Activated CD8-positive, alpha-beta memory T cell treated with anti-CD3 and anti-CD28 coated beads for 48 hours (primary cell): ENCODE results near the gene GARIN3.
"Not testable (repeated sequence)": the region's sequence is repeated elsewhere in the genome, so short reads cannot be mapped to it uniquely, and the experiment has no call there.

ENCODE experiments used
- DNase-seq, 3 experiments: peaks; one replicate each; pipeline ENCODE4 v3.0.0-alpha.2; 2020; ENCODE audit warnings: low read depth in 2 of 3, low spot score in 2 of 3

Gene GARIN3

GRCh38 chr5:157166214-157167213 is at the start of gene GARIN3:
GARIN3 (minus strand) TSS chr5:157166264; CDS start chr5:157166168, 96 bp downstream.
- DNase-seq: no peak

DNA sequence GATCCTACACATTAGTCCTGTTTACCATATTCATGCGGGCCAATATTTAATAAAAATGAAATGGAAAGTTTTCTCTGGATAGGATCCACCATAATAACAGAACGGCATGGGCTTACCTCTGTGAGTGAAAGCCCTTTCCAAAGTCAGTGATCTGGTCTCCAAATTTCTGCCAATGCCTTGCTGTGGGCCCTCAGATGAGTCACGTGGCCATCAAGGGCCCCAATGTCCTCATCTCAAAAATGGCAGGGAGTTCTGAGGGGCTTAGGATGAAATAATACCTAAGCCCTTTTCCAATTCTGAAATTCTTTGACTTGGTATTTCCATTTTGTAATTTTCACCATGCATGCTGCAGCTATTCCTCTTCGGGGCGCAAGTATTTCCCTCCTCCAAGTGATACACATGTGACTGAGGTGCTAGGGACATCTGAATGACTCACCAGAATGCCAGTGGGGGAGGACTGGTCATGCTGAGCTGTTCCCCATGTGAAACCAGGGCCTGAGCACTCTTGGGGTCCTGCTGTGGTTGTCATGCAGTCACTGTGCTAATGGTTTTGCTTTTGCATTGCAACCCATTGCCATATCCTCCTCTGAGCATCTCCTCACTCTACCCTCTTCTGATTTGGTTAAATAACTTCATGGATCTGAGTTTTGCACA is 49.6 kb upstream of the GARIN3 start:
- DNase-seq: no peak

GRCh38 chr5:157214861-157215513 is 48.9 kb upstream of the GARIN3 start:
- no peak for DNase-seq

- DNase-seq: no peak
These were observed 48.4 kb upstream of the GARIN3 start for GRCh38 chr5:157214415-157214814.

DNA sequence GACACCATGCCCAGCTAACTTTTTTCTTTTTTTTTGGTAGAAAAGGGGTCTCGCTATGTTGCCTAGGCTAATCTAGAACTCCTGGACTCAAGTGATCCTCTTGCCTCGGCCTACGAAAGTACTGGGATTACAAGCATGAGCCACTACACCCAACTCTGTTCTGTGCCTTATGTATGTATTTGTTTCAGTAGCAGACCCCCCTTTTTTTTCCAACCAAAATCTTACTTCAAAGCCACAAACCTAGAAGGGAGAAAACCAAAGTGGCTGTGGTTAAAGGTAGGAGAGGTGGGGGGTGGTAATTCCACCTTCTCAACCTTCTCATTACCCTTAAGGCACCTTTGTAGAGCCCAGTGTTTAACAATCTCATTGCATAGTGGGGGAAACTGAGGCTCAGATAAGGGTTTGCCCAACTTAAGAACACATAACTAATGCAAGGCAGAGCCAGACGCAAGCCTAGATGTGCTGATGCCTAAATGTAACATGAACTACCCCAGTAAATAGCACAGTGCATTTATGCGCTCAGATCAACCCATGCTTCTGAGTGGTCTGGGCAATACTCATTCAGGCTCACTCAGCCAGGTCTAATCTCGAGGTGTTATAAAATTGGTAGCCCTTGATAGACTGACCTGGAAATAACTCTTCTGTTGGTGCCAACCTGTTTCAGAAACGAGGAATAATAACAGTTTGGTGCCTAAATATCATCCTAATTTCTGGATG is 47.6 kb upstream of the GARIN3 start:
- no peak for DNase-seq

DNA sequence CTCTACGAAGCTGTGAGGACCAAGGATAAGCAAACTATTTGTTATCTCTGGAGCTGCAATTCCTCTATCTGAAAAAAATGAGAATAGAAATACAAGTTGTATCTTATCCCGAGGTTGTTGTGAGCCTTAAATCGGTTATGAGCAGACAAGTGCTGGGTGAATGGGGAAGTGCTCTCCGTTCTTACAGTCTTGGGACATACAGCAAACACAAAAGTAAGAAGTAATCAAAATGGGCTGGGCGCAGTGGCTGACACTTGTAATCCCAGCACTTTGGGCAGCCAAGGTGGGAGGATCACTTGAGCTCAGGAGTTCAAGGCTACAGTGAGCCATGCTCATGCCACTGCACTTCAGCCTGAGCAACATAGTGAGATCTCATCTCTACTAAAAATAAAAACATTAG is 46.2 kb upstream of the GARIN3 start:
- no peak for DNase-seq

GRCh38 chr5:157210652-157211051 is 44.6 kb upstream of the GARIN3 start:
- not testable (repeated sequence) for DNase-seq

DNA sequence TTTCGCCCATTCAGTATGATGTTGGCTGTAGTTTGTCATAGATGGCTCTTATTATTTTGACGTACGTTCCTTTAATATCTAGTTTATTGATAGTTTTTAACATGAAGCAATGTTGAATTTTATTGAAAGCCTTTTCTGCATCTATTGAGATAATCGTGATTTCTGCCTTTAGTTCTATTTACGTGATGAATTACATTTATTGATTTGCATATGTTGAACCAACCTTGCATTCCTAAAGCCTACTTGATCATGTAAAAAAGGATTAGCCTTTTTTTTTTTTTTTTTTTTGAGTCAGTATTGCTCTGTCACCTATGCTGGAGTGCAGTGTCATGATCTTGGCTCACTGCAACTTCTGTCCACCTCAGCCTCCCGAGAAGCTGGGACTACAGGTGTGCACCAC is 39.6 kb upstream of the GARIN3 start:
- no peak for DNase-seq

GRCh38 chr5:157204765-157205164 is 38.7 kb upstream of the GARIN3 start:
- DNase-seq: no peak

GRCh38 chr5:157203417-157203816 is 37.4 kb upstream of the GARIN3 start:
- DNase-seq: no peak

GRCh38 chr5:157201857-157202256 is 35.8 kb upstream of the GARIN3 start:
- DNase-seq: no peak

DNA sequence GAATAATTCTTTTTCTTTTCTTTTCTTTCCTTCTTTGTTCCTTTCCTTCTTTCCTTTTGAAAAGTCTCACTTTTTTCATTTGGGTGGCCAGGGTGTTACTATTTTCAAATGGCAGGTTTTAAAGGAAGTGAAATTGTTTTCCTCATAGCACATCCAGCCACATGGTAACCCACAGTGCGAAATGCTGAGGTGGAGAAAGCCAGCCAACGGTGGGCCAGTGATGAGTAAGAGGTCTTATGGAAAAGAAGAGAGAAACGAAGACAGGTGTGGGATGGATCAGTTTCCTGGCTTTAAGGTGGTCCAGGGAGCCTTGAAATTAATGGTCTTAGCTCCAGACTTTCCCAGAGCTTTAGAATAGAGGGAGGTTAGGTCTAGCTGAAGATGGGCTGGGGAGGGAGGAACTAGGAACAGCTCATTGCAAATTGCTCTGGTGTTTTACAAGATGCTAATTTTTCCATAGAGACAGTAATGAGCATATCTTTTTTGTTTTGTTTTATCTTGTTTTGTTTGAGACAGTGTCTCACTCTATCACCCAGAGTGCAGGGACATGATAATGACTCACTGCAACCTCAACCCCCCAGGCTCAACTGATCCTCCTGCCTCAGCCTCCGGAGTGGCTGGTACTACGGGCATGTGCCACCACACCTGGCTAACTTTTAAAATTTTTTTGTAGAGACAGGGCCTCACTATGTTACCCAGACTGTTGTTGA is 32.4 kb upstream of the GARIN3 start:
- no peak for DNase-seq

DNA sequence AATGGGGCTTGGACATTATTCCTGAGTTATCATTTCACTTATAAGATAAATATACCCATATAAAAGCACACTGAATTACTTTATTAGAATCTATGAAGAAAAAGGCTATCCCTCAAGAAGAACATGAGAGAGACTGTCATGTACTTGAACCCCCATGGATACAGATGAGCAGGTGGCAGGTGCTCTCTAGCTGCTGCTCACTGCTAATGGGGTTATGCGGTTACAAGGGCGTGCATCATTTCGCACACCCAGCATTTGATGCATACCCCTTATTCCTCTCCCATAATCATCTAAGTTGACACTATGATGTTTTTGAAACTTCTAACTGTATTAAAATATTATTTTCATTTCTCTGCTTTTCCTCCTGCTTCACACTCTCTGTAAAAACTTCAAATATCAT is 31.0 kb upstream of the GARIN3 start:
- no peak for DNase-seq

DNA sequence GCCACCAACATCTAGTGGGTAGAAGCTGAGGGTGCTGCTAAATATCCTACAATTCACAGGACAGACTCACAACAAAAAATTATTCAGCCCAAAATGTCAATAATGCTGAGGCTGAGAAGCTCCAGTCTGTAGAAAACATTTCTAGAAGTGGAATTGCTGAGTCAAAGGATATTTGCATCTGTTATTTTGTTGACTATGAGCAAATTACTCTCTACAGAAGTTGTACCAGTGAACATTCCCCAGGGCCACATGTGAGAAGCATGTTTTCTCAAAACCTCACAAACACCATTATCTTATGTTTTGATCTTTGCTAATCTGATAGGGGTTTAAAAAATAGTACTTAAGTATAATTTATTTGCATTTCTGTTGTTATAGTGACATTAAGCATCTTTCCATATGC is 30.0 kb upstream of the GARIN3 start:
- DNase-seq: no peak

DNA sequence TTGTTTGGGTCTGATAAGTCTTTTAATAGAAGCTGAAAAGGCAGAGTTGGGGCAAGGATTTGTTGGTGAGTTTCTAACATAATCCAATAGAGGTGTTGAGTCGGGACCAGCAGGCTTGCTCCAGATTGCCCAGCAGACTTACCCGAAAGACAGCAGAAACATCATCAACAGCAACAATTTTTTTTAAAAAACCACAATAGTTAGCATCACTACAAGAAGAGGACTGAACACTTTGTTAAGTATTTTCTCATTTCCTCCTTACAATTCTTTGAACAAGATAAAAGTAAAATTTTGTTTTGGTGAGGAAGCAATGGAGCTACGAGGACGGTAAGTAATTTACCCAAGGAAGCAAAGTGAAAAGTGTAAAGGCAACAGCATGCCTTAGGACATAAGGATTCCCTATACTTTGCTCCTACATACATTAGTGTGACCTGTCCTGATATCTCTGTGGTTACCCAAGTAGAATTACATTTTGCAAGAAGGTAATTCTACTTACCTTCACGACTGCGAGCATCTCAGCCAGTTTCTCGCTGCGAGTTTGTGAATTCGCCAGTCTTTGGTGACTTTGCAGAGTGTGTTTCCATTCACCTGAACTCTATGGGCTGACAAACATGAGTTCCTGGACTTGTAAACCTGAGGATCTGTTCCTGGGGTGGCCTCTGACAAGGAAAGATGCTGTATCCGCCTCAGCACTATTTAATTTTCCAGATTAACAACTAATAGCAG is 27.8 kb upstream of the GARIN3 start:
- DNase-seq: no peak

DNA sequence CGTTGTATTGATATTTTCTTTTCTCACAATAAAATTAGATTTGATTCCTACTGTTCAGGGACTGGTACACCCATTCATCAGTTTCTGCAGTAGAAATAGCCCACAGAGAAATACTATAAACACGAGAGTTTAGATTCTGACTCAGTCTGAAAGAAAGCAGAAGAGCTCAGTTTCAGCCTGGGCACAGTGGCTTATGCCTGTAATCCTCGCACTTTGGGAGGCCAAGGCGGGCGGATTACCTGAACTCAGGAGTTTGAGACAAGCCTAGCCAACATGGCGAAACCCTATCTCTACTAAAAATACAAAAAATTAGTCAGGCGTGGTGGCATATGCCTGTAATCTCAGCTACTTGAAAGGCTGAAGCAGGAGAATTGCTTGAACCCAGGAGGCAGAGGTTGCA is 23.2 kb upstream of the GARIN3 start:
- no peak for DNase-seq

DNA sequence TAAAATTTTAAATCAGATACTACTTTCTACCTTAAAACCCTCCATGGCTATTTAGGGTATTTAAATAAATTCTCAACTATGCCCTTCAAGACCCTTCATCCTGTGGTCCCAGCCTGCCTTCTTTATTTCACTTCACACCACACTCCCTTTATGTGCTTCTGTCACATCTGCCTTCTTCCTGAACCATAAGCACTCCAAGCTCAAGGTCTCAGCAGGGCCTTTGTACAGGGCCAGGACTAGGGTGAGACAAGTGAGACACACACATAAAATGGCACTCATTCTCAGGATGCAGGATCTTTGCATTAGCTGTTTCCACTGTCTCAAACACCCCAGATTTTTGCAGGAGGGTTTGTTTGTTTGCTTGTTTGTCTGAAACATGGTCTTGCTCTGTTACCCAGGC is 22.2 kb upstream of the GARIN3 start:
- DNase-seq: no peak

DNA sequence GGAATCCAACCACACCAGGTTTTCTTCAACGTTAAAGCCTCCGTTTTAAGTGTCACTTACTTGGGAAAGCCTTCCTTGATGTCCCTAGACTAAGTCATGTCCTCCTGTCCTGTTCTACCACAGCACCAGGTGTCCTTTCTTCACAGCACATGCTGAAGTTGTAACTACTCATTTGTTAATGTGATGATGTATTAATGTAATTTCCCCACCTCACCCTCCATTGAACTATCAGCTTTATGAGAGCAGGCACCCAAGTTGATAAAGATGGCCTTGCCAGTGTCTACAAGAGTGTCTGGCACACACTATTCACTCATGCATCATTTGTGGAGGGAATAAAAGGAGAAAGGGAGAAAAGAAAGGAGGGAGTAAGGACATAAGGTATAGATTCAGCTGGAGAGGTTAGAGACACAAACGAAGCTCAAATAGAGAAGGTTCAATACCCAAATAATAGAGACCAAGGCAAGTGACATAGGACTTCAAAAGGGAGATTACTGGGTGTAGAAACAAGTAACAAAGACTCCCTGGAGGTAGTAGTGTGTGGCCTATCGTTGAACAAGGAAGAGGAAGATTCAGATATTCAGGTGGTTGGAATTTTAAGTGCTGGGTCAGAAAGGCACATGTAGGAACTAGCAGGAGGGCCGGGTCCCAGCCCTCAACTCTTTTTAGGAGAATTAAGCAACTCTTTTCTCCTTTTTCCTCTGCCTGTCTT is 21.1 kb upstream of the GARIN3 start:
- DNase-seq: no peak

DNA sequence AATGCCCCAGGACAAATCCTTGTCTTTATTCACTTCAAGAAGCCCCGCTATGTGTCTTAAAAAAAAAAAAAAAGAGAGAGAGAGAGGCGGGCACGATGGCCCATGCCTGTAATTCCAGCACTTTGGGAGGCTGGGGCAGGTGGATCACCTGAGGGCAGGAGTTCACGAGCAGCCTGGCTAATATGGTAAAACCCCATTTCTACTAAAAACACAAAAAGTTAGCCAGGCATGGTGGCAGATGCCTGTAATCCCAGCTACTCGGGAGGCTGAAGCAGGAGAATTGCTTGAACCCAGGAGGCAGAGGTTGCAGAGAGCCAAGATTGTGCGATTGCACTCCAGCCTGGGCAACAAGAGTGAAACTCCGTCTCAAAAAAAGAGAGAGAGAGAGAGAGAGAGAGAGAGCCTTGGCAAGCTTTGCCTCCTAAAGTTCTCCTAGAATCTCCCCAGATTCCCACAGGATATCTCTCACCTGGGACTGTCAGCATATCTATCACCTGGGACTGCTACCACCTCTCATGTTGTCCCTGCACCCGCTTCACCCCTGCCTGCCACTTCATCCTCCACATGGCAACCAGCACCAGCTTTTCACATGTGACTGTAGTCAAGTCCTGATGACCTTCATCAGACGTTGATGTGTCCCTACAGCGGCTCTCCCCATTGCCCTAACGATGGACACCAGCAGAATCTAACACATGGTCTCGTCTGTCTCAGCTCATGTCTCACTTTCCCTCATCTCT is 20.4 kb upstream of the GARIN3 start:
- no peak for DNase-seq
